ENCODE results near the gene FAM53A. TPM values are rescaled to one million over a fixed set of nuclear protein-coding genes. Genes with fewer than 3 reads are reported as not detected.
A peak's percentile ranks its signal among the peaks of the same experiment; 100 is the strongest.

FAM53A gene
- total and polyA plus RNA-seq, 10 donors = 0.60 to 4.3 (median 1.9) TPM

DNA sequence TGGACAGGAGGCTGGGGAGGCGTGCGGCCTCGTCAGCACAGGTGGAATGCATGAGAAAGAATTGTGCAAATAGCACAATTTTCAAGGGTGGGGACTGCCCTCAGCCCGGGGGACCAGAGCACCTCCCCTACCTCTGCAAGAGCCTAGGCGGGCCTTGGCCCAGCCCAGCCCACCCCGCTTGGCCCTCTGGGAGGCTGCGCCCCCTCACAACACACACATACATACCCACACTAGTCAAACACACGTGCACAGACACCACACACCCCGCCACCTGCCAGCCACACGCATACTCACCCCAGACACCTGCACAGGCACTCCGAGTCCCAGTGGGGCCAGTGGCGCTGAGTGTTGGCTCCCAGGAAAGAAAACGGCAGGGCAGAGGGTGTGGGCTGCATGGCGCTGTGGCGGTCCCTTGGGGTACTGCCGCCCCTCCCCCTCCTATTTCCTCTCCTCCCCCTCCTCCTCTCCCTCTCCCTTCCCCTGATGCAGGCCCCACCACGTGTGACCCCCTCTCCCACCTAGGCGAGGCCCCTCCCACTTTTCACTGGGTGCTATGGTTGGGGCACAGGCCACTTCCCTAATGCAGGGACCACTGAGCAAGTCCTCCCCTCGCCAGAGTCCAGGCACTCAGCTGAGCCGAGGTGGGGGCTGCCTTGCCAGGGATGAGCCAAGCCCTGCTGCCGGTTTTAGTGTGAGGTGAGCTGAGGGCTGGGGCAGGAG lies 84.5 kb downstream of the FAM53A start:
- WGBS, 5 donors = 59 to 67% (median 63%) methylated on average over 21 of the region's 21 CpGs
- Histone ChIP-seq H3K27me3 (replicated peaks in 1 of 7) (peaks cover 0 to 91% (median 0%) of the 10 kb centered on the region in 7 donors), H3K4me3 (no peak overlapping the region), H3K27ac (no peak overlapping the region), H3K9me3 (peaks cover 0 to 5% (median 0%) of the 10 kb centered on the region in 8 donors), H3K36me3 (no peaks in the 10 kb centered on the region), H3K4me1 (peaks cover 0 to 3% (median 0%) of the 10 kb centered on the region in 6 donors)
- TF ChIP-seq POLR2AphosphoS5 (IDR thresholded peaks at IDR 0.05) = no peak
- peak; percentile 71 for DNase-seq
- intact Hi-C loops (cut with DNase I; ENCODE audit: low total_unique reads) = no loop called here

DNA sequence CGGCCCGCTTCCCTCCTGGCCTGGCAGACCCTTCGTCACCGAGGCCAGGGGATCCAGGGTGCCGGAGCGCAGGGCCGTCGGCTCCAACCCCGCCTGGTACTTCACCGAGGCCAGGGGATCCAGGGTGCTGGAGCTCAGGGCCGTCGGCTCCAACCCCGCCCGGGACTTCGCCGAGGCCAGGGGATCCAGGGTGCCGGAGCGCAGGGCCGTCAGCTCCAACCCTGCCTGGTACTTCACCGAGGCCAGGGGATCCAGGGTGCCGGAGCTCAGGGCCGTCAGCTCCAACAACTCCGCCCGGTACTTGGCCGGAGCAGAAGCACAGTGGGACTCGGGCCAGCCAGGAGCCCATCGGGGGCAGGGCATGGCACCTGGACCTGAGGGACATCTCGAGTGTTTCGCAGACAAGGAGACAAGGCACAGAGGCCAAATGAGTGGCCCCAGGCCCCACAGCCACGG lies 85.1 kb downstream of the FAM53A start:
- H3K9me3 ChIP-seq = peaks cover 0 to 5% (median 0%) of the 10 kb centered on the region in 8 donors
- intact Hi-C loops (cut with DNase I; ENCODE audit: low total_unique reads) = no loop called here
- peak; percentile 63 for DNase-seq
- H3K4me1 ChIP-seq = no peaks in the 10 kb centered on the region
- no peak overlapping the region for H3K4me3 ChIP-seq
- H3K27me3 ChIP-seq (replicated peaks in 1 of 7) = peaks cover 0 to 91% (median under 1%) of the 10 kb centered on the region in 7 donors
- H3K36me3 ChIP-seq = no peaks in the 10 kb centered on the region
- no peak for TF ChIP-seq POLR2AphosphoS5 (IDR thresholded peaks at IDR 0.05)
- no peak for TF ChIP-seq POLR2A (IDR thresholded peaks at IDR 0.05)
- TF ChIP-seq, protein P1, sequence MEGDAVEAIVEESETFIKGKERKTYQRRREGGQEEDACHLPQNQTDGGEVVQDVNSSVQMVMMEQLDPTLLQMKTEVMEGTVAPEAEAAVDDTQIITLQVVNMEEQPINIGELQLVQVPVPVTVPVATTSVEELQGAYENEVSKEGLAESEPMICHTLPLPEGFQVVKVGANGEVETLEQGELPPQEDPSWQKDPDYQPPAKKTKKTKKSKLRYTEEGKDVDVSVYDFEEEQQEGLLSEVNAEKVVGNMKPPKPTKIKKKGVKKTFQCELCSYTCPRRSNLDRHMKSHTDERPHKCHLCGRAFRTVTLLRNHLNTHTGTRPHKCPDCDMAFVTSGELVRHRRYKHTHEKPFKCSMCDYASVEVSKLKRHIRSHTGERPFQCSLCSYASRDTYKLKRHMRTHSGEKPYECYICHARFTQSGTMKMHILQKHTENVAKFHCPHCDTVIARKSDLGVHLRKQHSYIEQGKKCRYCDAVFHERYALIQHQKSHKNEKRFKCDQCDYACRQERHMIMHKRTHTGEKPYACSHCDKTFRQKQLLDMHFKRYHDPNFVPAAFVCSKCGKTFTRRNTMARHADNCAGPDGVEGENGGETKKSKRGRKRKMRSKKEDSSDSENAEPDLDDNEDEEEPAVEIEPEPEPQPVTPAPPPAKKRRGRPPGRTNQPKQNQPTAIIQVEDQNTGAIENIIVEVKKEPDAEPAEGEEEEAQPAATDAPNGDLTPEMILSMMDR (IDR thresholded peaks at IDR 0.05 in 8 of 11, conservative IDR thresholded peaks at IDR 0.05 in 3 of 11) = no peak
- 86 to 93% (median 89%) methylated on average over 13 to 30 of the region's 30 CpGs for WGBS, 5 donors
- H3K27ac ChIP-seq = no peak overlapping the region

DNA sequence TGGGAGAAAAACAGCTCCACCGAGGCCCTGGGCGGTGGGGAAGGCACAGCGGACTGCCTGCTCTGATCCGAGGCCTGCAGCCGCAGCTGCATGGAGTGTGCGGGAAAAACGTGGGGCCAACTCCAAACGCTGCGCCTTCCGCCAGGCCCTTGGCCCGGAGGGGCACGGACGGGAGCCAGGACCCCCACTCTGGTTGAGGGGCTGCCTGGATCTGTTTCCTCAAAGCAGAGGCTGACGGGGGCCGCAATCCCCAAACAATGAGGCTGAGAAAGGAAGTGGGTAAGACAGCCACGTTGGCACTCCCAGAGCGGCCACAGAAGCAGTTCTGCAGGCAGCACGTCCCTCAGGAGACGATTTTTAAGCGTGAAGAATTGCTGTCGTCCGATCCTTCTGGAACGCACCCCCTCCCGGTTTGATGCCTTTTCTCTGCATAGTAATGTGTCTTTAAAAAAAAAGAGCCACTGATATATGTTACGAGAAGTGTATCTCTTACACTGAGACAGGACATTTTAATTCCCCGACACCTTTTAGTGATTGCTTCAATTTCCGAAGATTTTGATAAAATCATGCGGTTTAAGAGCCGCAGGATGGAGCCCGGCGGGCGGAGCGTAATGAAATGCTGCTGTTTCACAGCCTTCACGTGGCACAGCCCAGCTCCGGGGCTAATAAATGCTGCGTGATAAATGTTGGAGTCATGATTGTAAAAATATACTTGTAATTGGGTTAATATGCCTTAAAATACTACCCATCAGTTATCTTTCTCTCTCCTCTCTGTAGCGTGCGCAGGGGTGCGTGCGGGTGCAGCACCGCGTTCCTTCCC lies 85.7 kb downstream of the FAM53A start:
- peak; percentile 63 for DNase-seq
- no peak overlapping the region for H3K4me3 ChIP-seq
- intact Hi-C loops (cut with DNase I; ENCODE audit: low total_unique reads) = no loop called here
- TF ChIP-seq POLR2AphosphoS5 (IDR thresholded peaks at IDR 0.05) = no peak
- TF ChIP-seq, protein P1 (IDR thresholded peaks at IDR 0.05 in 8 of 11, conservative IDR thresholded peaks at IDR 0.05 in 3 of 11) = no peak
- TF ChIP-seq POLR2A (IDR thresholded peaks at IDR 0.05) = no peak
- H3K27me3 ChIP-seq (replicated peaks in 1 of 7) = peaks cover 0 to 89% (median 6%) of the 10 kb centered on the region in 7 donors
- H3K9me3 ChIP-seq = peaks cover 0 to 5% (median 0%) of the 10 kb centered on the region in 8 donors
- WGBS, 5 donors = 86 to 91% (median 87%) methylated on average over 42 of the region's 42 CpGs
- H3K27ac ChIP-seq = no peak overlapping the region
- H3K36me3 ChIP-seq = no peaks in the 10 kb centered on the region
- H3K4me1 ChIP-seq = no peaks in the 10 kb centered on the region

GRCh38 chr4:1597021-1597931 lies 86.8 kb downstream of the FAM53A start:
- TF ChIP-seq, protein P1 (IDR thresholded peaks at IDR 0.05 in 8 of 11, conservative IDR thresholded peaks at IDR 0.05 in 3 of 11) = no peak
- TF ChIP-seq POLR2A (IDR thresholded peaks at IDR 0.05) (no peak), POLR2AphosphoS5 (IDR thresholded peaks at IDR 0.05) (no peak)
- H3K27me3 ChIP-seq (replicated peaks in 1 of 7) = peaks cover 0 to 88% (median 6%) of the 10 kb centered on the region in 7 donors
- no peaks in the 10 kb centered on the region for H3K4me1 ChIP-seq
- DNase-seq = peak; percentile 56
- H3K9me3 ChIP-seq = peaks cover 0 to 13% (median 1%) of the 10 kb centered on the region in 8 donors
- intact Hi-C loops (cut with DNase I; ENCODE audit: low total_unique reads) = no loop called here
- WGBS, 5 donors = 89 to 93% (median 90%) methylated on average over 21 to 26 of the region's 26 CpGs
- H3K36me3 ChIP-seq = no peaks in the 10 kb centered on the region
- H3K27ac ChIP-seq = no peak overlapping the region
- no peak overlapping the region for H3K4me3 ChIP-seq
